ENCODE results near the gene GSPT1. TPM values are rescaled to one million over a fixed set of nuclear protein-coding genes. Genes with fewer than 3 reads are reported as not detected.
"Not testable (repeated sequence)": the region's sequence is repeated elsewhere in the genome, so short reads cannot be mapped to it uniquely, and the experiment has no call there.

GSPT1 gene
- polyA plus RNA-seq, 5 donors, result 83.8 to 110 (median 103) TPM

GRCh38 chr16:11868412-11868980 lies 47.3 kb downstream of the GSPT1 start:
- DNase-seq, result no peak

- DNase-seq, result no peak
Measured at GRCh38 chr16:11862489-11862888, 53.3 kb downstream of the GSPT1 start.

- no peak for DNase-seq
Measured at GRCh38 chr16:11857161-11857560, 58.6 kb downstream of the GSPT1 start.

- DNase-seq, result no peak
Measured at GRCh38 chr16:11852092-11852809, 63.5 kb downstream of the GSPT1 start.

- peak; percentile 93 to 95 for DNase-seq
Measured at GRCh38 chr16:11851294-11852091, 64.3 kb downstream of the GSPT1 start, which contains the start of gene RSL1D1. Gene RSL1D1 (minus strand): TSS chr16:11851542. CDS start chr16:11851512, 30 bp downstream.

- DNase-seq, result no peak
Measured at GRCh38 chr16:11848842-11849241, 66.9 kb downstream of the GSPT1 start.

GRCh38 chr16:11844499-11844898 lies 71.3 kb downstream of the GSPT1 start:
- no peak for DNase-seq

GRCh38 chr16:11843861-11844260 lies 71.9 kb downstream of the GSPT1 start:
- no peak for DNase-seq

GRCh38 chr16:11843206-11843605 lies 72.5 kb downstream of the GSPT1 start:
- DNase-seq, result no peak

- DNase-seq, result no peak
Measured at GRCh38 chr16:11841026-11841425, 74.7 kb downstream of the GSPT1 start.

GRCh38 chr16:11836650-11837244 lies 79.0 kb downstream of the GSPT1 start:
- no peak for DNase-seq

GRCh38 chr16:11835891-11836649 lies 79.7 kb downstream of the GSPT1 start:
- no peak for DNase-seq

- DNase-seq, result no peak
Measured at GRCh38 chr16:11835309-11835708, 80.4 kb downstream of the GSPT1 start.

- DNase-seq, result no peak
Measured at GRCh38 chr16:11833951-11834695, 81.6 kb downstream of the GSPT1 start.

- DNase-seq, result no peak
Measured at GRCh38 chr16:11828696-11829095, 87.1 kb downstream of the GSPT1 start.

- not testable (repeated sequence) for DNase-seq
Measured at GRCh38 chr16:11825520-11826165, 90.1 kb downstream of the GSPT1 start.

GRCh38 chr16:11824362-11824761 lies 91.4 kb downstream of the GSPT1 start:
- DNase-seq, result no peak

GRCh38 chr16:11823645-11824044 lies 92.1 kb downstream of the GSPT1 start:
- DNase-seq, result not testable (repeated sequence)

GRCh38 chr16:11819798-11820197 lies 96.0 kb downstream of the GSPT1 start:
- DNase-seq, result no peak

- DNase-seq, result not testable (repeated sequence)
Measured at GRCh38 chr16:11818970-11819369, 96.8 kb downstream of the GSPT1 start.

Data from right lung (tissue), 5 donors.